Endothelial cell of umbilical vein (primary cell): ENCODE data around the gene MASP2. TPM values are rescaled to one million over a fixed set of nuclear protein-coding genes. Genes with fewer than 3 reads are reported as not detected.

Source experiments
- BruUV-seq: library from RNA; stranded (reverse); fragments of 400-500 nt; replicated peaks from 2 replicates; lab custom pipeline; 2021; lab: Mats Ljungman, UMichigan
- CTCF ChIA-PET: fragments of 300-600, 350-600 bp; sonication (Branson Sonifier 250); formaldehyde crosslinking; loops from one replicate; lab custom pipeline; 2021; ENCODE audit warnings: antibody characterized with exemption, inconsistent platforms; lab: Charles Lee
- POLR2A ChIA-PET: fragments of 300-600, 350-600 bp; sonication (Branson Sonifier 250); formaldehyde crosslinking; loops from one replicate; lab custom pipeline; 2021; ENCODE audit warnings: antibody characterized with exemption, inconsistent platforms; lab: Charles Lee
- DNase-seq: peaks from one replicate; pipeline ENCODE4 v3.0.0-alpha.2; 2011; ENCODE audit warnings: low read depth, low spot score
- FAIRE-seq: peaks from 2 replicates; lab custom pipeline; 2011; peaks lifted over from hg19 to GRCh38; lab: Jason Lieb, UNC
- H2AFZ ChIP-seq: 2 replicates; pipeline ENCODE4 v1.6.0; 2012; ENCODE audit warnings: low read depth, low read length, control low read depth, inconsistent platforms
- H3K27ac ChIP-seq: 2 replicates; pipeline ENCODE4 v1.5.1; 2011; ENCODE audit warnings: low read depth, mild to moderate bottlenecking, control low read depth, low read length, moderate library complexity; ENCODE audit not compliant: insufficient read depth
- H3K27me3 ChIP-seq, 2 experiments: 2 replicates each; pipeline versions ENCODE4 v1.6.0 to v1.6.1; 2011; ENCODE audit warnings: low read length in 2 of 2, mixed read lengths in 1 of 2; ENCODE audit not compliant: control insufficient read depth in 2 of 2, insufficient read depth in 2 of 2
- H3K36me3 ChIP-seq, 2 experiments: 2 replicates in 1 of 2; 3 replicates in 1 of 2; pipeline ENCODE4 v1.5.1; 2011; ENCODE audit warnings: low read length in 2 of 2, mild to moderate bottlenecking in 1 of 2, moderate library complexity in 1 of 2; ENCODE audit not compliant: control insufficient read depth in 2 of 2, insufficient read depth in 2 of 2; ENCODE audit errors: extremely low read depth in 1 of 2
- H3K4me1 ChIP-seq: 3 replicates; pipeline ENCODE4 v1.5.1; 2011; ENCODE audit warnings: mild to moderate bottlenecking, low read length; ENCODE audit not compliant: control insufficient read depth, insufficient read depth; ENCODE audit errors: extremely low read depth
- H3K4me2 ChIP-seq: 2 replicates; pipeline ENCODE4 v1.6.1; 2011; ENCODE audit warnings: low read length, control low read depth, mixed read lengths; ENCODE audit not compliant: insufficient read depth
- H3K4me3 ChIP-seq, 3 experiments: fragments of 200-600 bp in 1 of 3; sonication (generic), shearing (Covaris generic) in 1 of 3; replicated peaks in 1 of 3; 2 replicates each; pipeline ENCODE4 v1.5.1; 2011 to 2016; ENCODE audit warnings: control low read depth in 3 of 3, low read length in 3 of 3, mild to moderate bottlenecking in 2 of 3, inconsistent platforms in 1 of 3, low read depth in 1 of 3, moderate library complexity in 1 of 3; ENCODE audit not compliant: insufficient read depth in 1 of 3
- H3K79me2 ChIP-seq: 2 replicates; pipeline ENCODE4 v1.6.0; 2012; ENCODE audit warnings: low read length, inconsistent platforms; ENCODE audit not compliant: control insufficient read depth, insufficient read depth
- H3K9ac ChIP-seq: replicated peaks from 2 replicates; pipeline ENCODE3; 2011; ENCODE audit warnings: low read length, control low read depth; ENCODE audit not compliant: insufficient read depth; ENCODE audit errors: extremely low read depth
- H3K9me1 ChIP-seq: replicated peaks from 3 replicates; pipeline ENCODE4 v1.6.0; 2011; ENCODE audit warnings: mild to moderate bottlenecking, low read length; ENCODE audit not compliant: control insufficient read depth, insufficient read depth; ENCODE audit errors: extremely low read depth
- H3K9me3 ChIP-seq: replicated peaks from 2 replicates; pipeline ENCODE4 v1.5.1; 2012; ENCODE audit warnings: low read length, inconsistent platforms; ENCODE audit not compliant: control insufficient read depth, insufficient read depth
- H4K20me1 ChIP-seq: replicated peaks from 2 replicates; pipeline ENCODE3; 2011; ENCODE audit warnings: mild to moderate bottlenecking, low read length; ENCODE audit not compliant: control insufficient read depth, insufficient read depth; ENCODE audit errors: extremely low read depth
- EZH2 ChIP-seq: IDR thresholded peaks from 2 replicates; pipeline ENCODE4 v1.6.1; 2012; ENCODE audit warnings: borderline replicate concordance, low read depth, mild to moderate bottlenecking, moderate library complexity, low read length, inconsistent platforms; ENCODE audit not compliant: severe bottlenecking
- FOS ChIP-seq: IDR thresholded peaks from 2 replicates; pipeline ENCODE4 v1.6.1; 2011; ENCODE audit warnings: mild to moderate bottlenecking, low read length, moderate library complexity, borderline replicate concordance; ENCODE audit not compliant: insufficient read depth
- GATA2 ChIP-seq: IDR thresholded peaks from 2 replicates; pipeline ENCODE4 v1.7.0; 2011; ENCODE audit warnings: low read depth, mild to moderate bottlenecking, moderate library complexity, mixed read lengths, low read length; ENCODE audit not compliant: insufficient read length, insufficient read depth
- JUN ChIP-seq: IDR thresholded peaks from 2 replicates; pipeline ENCODE4 v1.6.1; 2011; ENCODE audit warnings: borderline replicate concordance, low read depth; ENCODE audit not compliant: insufficient read length, insufficient read depth
- MYC ChIP-seq: IDR thresholded peaks from one replicate; pipeline ENCODE4 v1.6.1; 2011; ENCODE audit warnings: mild to moderate bottlenecking, low read depth, low read length
- POLR2A ChIP-seq: IDR thresholded peaks from 2 replicates; pipeline ENCODE4 v1.6.1; 2012; ENCODE audit warnings: low read depth, mild to moderate bottlenecking, control low read depth, low read length
- POLR2AphosphoS5 ChIP-seq: IDR thresholded peaks from 2 replicates; pipeline ENCODE4 v1.6.1; 2012; ENCODE audit warnings: low read depth, mild to moderate bottlenecking, control low read depth, low read length, moderate library complexity; ENCODE audit not compliant: insufficient read depth
- dilution Hi-C: fragments of 300-500 bp; cut with MboI; formaldehyde crosslinking; loops from one replicate; pipeline ENCODE4 v1.15.0; 2019; ENCODE audit warnings: low sequenced_read_pairs; ENCODE audit not compliant: extremely low pct_ligation_motif_present
- intact Hi-C: fragments of 100-400 bp; cut with micrococcal nuclease; formaldehyde crosslinking; loops from one replicate; pipeline ENCODE4 v1.10.0; 2022
- polyA plus RNA-seq, 4 experiments: library from polyadenylated mRNA; depleted of rRNA in 3 of 4; stranded (reverse) in 3 of 4; unstranded in 1 of 4; fragments of >200 nt; gene quantifications; 2 replicates each; pipeline versions ENCODE4 v1.2.1 to v1.2.3, GENCODE V29; 2011 to 2012; ENCODE audit warnings: missing spikeins in 1 of 4
- total RNA-seq: library from RNA; stranded (reverse); gene quantifications from 2 replicates; pipeline ENCODE4 v1.2.3, GENCODE V29; 2021
- TF ChIP-seq, protein P1 (sequence below): IDR thresholded peaks from 2 replicates; pipeline ENCODE4 v1.6.1; 2011; ENCODE audit not compliant: insufficient read depth, insufficient read length
- TF ChIP-seq, protein P2 (sequence below), 2 donors: IDR thresholded peaks; 1 replicate in 1 of 2; 2 replicates in 1 of 2; pipeline ENCODE4 v1.5.1; 2011; ENCODE audit warnings: low read length in 2 of 2, mild to moderate bottlenecking in 2 of 2, moderate library complexity in 2 of 2, control low read depth in 1 of 2, inconsistent platforms in 1 of 2, low read depth in 1 of 2; ENCODE audit not compliant: insufficient read depth in 1 of 2; ENCODE audit errors: extremely low read depth in 1 of 2

MASP2 gene
- total and polyA plus RNA-seq, 2 donors (not counting 3 experiments of a cell fraction or from before 2014, with no cell fraction given): 0.53 TPM; not detected in 1

DNA sequence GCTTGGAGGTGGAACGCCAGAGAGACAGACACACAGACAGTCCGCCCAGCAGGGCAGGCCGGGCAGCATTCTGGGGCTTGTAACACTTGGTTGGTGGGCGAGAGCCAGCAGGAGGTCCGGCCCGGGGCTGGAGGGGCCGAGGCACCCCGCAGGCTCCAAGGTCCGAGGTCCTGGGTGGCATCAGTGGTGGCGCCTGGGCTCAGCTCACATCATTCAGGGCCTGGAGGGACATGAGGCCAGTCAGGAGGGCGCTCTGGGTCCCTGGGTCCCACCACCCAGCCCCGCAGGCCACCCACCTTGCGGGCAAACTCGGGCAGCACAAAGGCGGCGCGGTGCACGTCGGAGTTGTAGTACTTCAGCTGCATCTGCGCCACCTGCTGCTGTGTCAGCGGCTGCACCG is 7.6 kb upstream of the MASP2 start:
- Histone ChIP-seq H3K4me2 (no peak overlapping the region), H3K9ac (no peak overlapping the region), H3K9me1 (no peaks in the 10 kb centered on the region), H3K4me1 (peaks cover 6% of the 10 kb centered on the region), H2AFZ (no peak overlapping the region), H3K36me3 (peaks cover 0 to 12% of the 10 kb centered on the region in 2 experiments), H3K4me3 (no peak overlapping the region), H3K27me3 (no peaks in the 10 kb centered on the region), H4K20me1 (no peaks in the 10 kb centered on the region), H3K27ac (no peak overlapping the region), H3K9me3 (no peaks in the 10 kb centered on the region), H3K79me2 (peaks cover 14% of the 10 kb centered on the region)
- intact Hi-C loops: no loop called here
- ChIA-PET POLR2A (no interaction called here), CTCF (interaction anchor here (1.6 kb wide), 1 partner anchor 17 kb away, joined by 9 read pairs; no protein-coding TSS in a partner anchor)
- dilution Hi-C loops: no loop called here
- DNase-seq (no peak), FAIRE-seq (no peak)
- no peak for TF ChIP-seq MYC
- no peak for TF ChIP-seq JUN
- TF ChIP-seq GATA2: no peak
- no peak for TF ChIP-seq POLR2A
- no peak for TF ChIP-seq POLR2AphosphoS5
- TF ChIP-seq EZH2: no peak
- TF ChIP-seq, protein P1, sequence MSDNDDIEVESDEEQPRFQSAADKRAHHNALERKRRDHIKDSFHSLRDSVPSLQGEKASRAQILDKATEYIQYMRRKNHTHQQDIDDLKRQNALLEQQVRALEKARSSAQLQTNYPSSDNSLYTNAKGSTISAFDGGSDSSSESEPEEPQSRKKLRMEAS: no peak
- TF ChIP-seq, protein P2, sequence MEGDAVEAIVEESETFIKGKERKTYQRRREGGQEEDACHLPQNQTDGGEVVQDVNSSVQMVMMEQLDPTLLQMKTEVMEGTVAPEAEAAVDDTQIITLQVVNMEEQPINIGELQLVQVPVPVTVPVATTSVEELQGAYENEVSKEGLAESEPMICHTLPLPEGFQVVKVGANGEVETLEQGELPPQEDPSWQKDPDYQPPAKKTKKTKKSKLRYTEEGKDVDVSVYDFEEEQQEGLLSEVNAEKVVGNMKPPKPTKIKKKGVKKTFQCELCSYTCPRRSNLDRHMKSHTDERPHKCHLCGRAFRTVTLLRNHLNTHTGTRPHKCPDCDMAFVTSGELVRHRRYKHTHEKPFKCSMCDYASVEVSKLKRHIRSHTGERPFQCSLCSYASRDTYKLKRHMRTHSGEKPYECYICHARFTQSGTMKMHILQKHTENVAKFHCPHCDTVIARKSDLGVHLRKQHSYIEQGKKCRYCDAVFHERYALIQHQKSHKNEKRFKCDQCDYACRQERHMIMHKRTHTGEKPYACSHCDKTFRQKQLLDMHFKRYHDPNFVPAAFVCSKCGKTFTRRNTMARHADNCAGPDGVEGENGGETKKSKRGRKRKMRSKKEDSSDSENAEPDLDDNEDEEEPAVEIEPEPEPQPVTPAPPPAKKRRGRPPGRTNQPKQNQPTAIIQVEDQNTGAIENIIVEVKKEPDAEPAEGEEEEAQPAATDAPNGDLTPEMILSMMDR (IDR thresholded peaks at IDR 0.05; ENCODE audit: extremely low read depth in 1 of 2, insufficient read depth in 1 of 2, low read depth in 1 of 2, low read length in 2 of 2): no peak
- TF ChIP-seq FOS: no peak
- BruUV-seq: TSS peak; percentile 28
